ENCODE measurements around the gene DOK5.

Gene DOK5

GRCh38 chr20:54657268-54657826 lies 182.0 kb downstream of the DOK5 start:
- Histone ChIP-seq H3K4me2 (ENCODE audit: low read length) (no peak overlapping the region), H3K9me3 (ENCODE audit: control insufficient read depth, insufficient read depth, low read length) (no peaks in the 10 kb centered on the region), H3K4me1 (ENCODE audit: control insufficient read depth, low read length) (no peaks in the 10 kb centered on the region), H3F3A (ENCODE audit: control insufficient read depth, insufficient read depth) (no peaks in the 10 kb centered on the region), H3K27me3 (ENCODE audit: control insufficient read depth, low read length) (no peaks in the 10 kb centered on the region), H3K27ac (ENCODE audit: low read depth, low read length) (no peak overlapping the region), H3K4me3 (ENCODE audit: low read length) (no peak overlapping the region), H4K20me1 (ENCODE audit: control insufficient read depth, insufficient read depth, low read depth, low read length) (no peaks in the 10 kb centered on the region), H3K79me2 (ENCODE audit: control insufficient read depth, low read length) (no peaks in the 10 kb centered on the region), H3K9me2 (replicated peaks; ENCODE audit: control insufficient read depth, low read length) (no peaks in the 10 kb centered on the region), H3K36me3 (ENCODE audit: control insufficient read depth, low read length) (no peaks in the 10 kb centered on the region)
- TF ChIP-seq CTCF (IDR thresholded peaks at IDR 0.05; ENCODE audit: low read depth, low read length, poor library complexity, severe bottlenecking) (no peak), EZH2phosphoT487 (IDR thresholded peaks at IDR 0.05; ENCODE audit: borderline replicate concordance, low read length) (no peak)

- Histone ChIP-seq H3K36me3 (ENCODE audit: control insufficient read depth, low read length) (no peaks in the 10 kb centered on the region), H3K9me3 (ENCODE audit: control insufficient read depth, insufficient read depth, low read length) (no peaks in the 10 kb centered on the region), H3K27ac (ENCODE audit: low read depth, low read length) (no peak overlapping the region), H4K20me1 (ENCODE audit: control insufficient read depth, insufficient read depth, low read depth, low read length) (no peaks in the 10 kb centered on the region), H3F3A (ENCODE audit: control insufficient read depth, insufficient read depth) (no peaks in the 10 kb centered on the region), H3K79me2 (ENCODE audit: control insufficient read depth, low read length) (no peaks in the 10 kb centered on the region), H3K4me3 (ENCODE audit: low read length) (no peak overlapping the region), H3K9me2 (replicated peaks; ENCODE audit: control insufficient read depth, low read length) (no peaks in the 10 kb centered on the region), H3K27me3 (ENCODE audit: control insufficient read depth, low read length) (no peaks in the 10 kb centered on the region), H3K4me2 (ENCODE audit: low read length) (no peak overlapping the region), H3K4me1 (ENCODE audit: control insufficient read depth, low read length) (no peaks in the 10 kb centered on the region)
- TF ChIP-seq CTCF (IDR thresholded peaks at IDR 0.05; ENCODE audit: low read depth, low read length, poor library complexity, severe bottlenecking): no peak
- no peak for TF ChIP-seq EZH2phosphoT487 (IDR thresholded peaks at IDR 0.05; ENCODE audit: borderline replicate concordance, low read length)
These were observed 183.1 kb downstream of the DOK5 start for GRCh38 chr20:54658525-54658924.

GRCh38 chr20:54661265-54661664 lies 185.9 kb downstream of the DOK5 start:
- no peaks in the 10 kb centered on the region for H3K9me2 ChIP-seq (replicated peaks; ENCODE audit: control insufficient read depth, low read length)
- H3K36me3 ChIP-seq (ENCODE audit: control insufficient read depth, low read length): no peaks in the 10 kb centered on the region

More at GRCh38 chr20:54661265-54661664, 185.9 kb downstream of the DOK5 start:
- Histone ChIP-seq H3F3A (ENCODE audit: control insufficient read depth, insufficient read depth) (no peaks in the 10 kb centered on the region), H3K4me3 (ENCODE audit: low read length) (no peak overlapping the region), H3K9me3 (ENCODE audit: control insufficient read depth, insufficient read depth, low read length) (no peaks in the 10 kb centered on the region), H3K27me3 (ENCODE audit: control insufficient read depth, low read length) (no peaks in the 10 kb centered on the region), H3K4me1 (ENCODE audit: control insufficient read depth, low read length) (no peaks in the 10 kb centered on the region), H3K4me2 (ENCODE audit: low read length) (no peak overlapping the region), H4K20me1 (ENCODE audit: control insufficient read depth, insufficient read depth, low read depth, low read length) (no peaks in the 10 kb centered on the region), H3K27ac (ENCODE audit: low read depth, low read length) (no peak overlapping the region), H3K79me2 (ENCODE audit: control insufficient read depth, low read length) (no peaks in the 10 kb centered on the region)
- TF ChIP-seq CTCF (IDR thresholded peaks at IDR 0.05; ENCODE audit: low read depth, low read length, poor library complexity, severe bottlenecking): no peak
- no peak for TF ChIP-seq EZH2phosphoT487 (IDR thresholded peaks at IDR 0.05; ENCODE audit: borderline replicate concordance, low read length)

Data from DOHH2 (cell line).